Measurements from ENCODE around the gene MCUB. TPM values are rescaled to one million over a fixed set of nuclear protein-coding genes. Genes with fewer than 3 reads are reported as not detected.

MCUB gene
- total RNA-seq, 1 experiment from 2014 or later: 18.6 TPM

DNA sequence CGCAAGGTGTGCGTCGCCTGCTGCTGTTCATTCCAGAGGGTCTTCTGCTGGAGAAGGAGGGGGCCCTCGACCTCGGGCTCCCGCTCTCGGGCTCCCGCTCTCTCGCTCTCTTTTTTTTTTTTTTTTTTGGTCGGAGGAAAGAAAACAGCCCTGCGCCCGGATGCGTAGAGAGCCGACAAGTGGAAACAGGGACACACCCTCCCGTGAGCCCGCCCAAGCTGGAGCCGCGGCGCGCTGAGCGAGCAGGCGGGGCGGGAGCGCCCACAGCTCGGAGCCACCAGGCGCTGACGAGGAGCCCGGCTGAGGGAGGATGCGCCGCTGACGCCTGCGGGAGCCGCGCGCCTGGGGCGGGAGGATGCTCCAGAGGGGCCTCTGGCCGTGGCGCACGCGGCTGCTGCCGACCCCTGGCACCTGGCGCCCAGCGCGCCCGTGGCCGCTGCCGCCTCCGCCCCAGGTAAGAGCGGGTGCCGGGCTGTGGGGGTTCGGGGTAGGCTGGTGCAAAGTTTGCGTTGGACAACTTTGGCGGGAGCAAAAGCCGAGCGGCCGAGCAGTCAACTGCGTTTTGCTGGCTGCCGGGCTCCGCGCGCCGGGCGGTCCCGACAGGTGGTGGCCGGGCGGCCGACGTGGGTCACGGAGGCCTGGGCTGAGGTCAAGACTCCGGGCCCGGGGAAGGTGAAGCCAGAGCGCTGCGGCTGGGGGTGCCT is at the start of gene MCUB (continued):
- no peak for TF ChIP-seq ELF1 (IDR thresholded peaks at IDR 0.05; ENCODE audit: borderline replicate concordance, low read depth)

DNA sequence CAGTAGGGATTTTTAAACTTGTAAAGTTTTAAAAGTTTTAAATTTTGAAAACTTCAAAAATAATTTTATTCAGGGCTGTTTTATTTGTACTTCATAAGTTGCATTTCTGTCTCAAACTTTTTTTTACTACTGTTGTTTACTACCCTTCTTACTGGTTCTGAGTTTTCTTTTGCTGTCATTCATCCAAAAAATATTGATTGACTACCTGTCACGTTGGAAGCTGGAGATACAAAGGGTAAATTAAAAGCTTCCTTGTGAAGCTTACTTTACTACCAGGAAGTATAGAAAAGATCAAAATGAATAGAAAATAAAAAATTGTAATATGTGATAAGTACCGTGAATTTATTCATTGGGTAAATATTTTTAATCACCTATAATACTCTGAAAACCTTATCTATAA is 49.4 kb upstream of the MCUB start:
- intact Hi-C loops (cut with micrococcal nuclease): no loop called here
- H3K36me3 ChIP-seq (ENCODE audit: control insufficient read depth in 1 of 2, insufficient read depth in 2 of 2, low read length in 2 of 2): peaks cover under 1 to 15% of the 10 kb centered on the region in 2 experiments; a peak in 2 of 4 replicates
- DNase-seq (ENCODE audit: low read depth, low spot score): no peak
- no peaks in the 10 kb centered on the region for H3K9me3 ChIP-seq (ENCODE audit: control insufficient read depth in 1 of 2, insufficient read depth in 1 of 2, low read depth in 1 of 2, low read length in 2 of 2)
- H3K79me2 ChIP-seq (ENCODE audit: insufficient read depth, low read length): no peaks in the 10 kb centered on the region
- no peak overlapping the region for H3K4me2 ChIP-seq (ENCODE audit: low read length)
- no peak overlapping the region for H3K27ac ChIP-seq (ENCODE audit: low read depth, low read length)
- BruUV-seq (replicated peaks): TSS peak; percentile 13
- ChIA-PET RAD21 (ENCODE audit: low non-redundant PET in 1 of 2, low total read pairs in 2 of 2, uncharacterized antibody in 2 of 2, unreplicated experiment in 2 of 2) (no interaction called here), POLR2A (no interaction called here), CTCF (no interaction called here)
- no peaks in the 10 kb centered on the region for H3K4me1 ChIP-seq (ENCODE audit: control insufficient read depth in 1 of 2, insufficient read depth in 2 of 2, low read length in 2 of 2)
- H3K9ac ChIP-seq (ENCODE audit: low read length): no peak overlapping the region
- no peaks in the 10 kb centered on the region for H4K20me1 ChIP-seq (ENCODE audit: insufficient read depth)
- no peak overlapping the region for H3K4me3 ChIP-seq (replicated peaks in 1 of 2; ENCODE audit: low read depth in 1 of 2, low read length in 2 of 2)
- ATAC-seq: no peak
- no peak overlapping the region for H2AFZ ChIP-seq (ENCODE audit: low read depth, low read length, poor library complexity, severe bottlenecking)
- TF ChIP-seq TCF7L2 (IDR thresholded peaks at IDR 0.05; ENCODE audit: borderline replicate concordance, extremely low read depth, insufficient read depth, insufficient read length): no peak
- TF ChIP-seq EGR1 (IDR thresholded peaks at IDR 0.05; ENCODE audit: low read depth): no peak
- TF ChIP-seq EZH2phosphoT487 (IDR thresholded peaks at IDR 0.05; ENCODE audit: borderline replicate concordance): no peak
- TF ChIP-seq, protein P1, sequence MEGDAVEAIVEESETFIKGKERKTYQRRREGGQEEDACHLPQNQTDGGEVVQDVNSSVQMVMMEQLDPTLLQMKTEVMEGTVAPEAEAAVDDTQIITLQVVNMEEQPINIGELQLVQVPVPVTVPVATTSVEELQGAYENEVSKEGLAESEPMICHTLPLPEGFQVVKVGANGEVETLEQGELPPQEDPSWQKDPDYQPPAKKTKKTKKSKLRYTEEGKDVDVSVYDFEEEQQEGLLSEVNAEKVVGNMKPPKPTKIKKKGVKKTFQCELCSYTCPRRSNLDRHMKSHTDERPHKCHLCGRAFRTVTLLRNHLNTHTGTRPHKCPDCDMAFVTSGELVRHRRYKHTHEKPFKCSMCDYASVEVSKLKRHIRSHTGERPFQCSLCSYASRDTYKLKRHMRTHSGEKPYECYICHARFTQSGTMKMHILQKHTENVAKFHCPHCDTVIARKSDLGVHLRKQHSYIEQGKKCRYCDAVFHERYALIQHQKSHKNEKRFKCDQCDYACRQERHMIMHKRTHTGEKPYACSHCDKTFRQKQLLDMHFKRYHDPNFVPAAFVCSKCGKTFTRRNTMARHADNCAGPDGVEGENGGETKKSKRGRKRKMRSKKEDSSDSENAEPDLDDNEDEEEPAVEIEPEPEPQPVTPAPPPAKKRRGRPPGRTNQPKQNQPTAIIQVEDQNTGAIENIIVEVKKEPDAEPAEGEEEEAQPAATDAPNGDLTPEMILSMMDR (IDR thresholded peaks at IDR 0.05 in 2 of 3, conservative IDR thresholded peaks at IDR 0.05 in 1 of 3; ENCODE audit: borderline replicate concordance in 1 of 3, insufficient read depth in 1 of 3, low read depth in 2 of 3, low read length in 2 of 3): no peak
- TF ChIP-seq POLR2A (IDR thresholded peaks at IDR 0.05; ENCODE audit: borderline replicate concordance, extremely low read depth, insufficient read depth, insufficient read length): no peak
- TF ChIP-seq CEBPB (IDR thresholded peaks at IDR 0.05; ENCODE audit: low read depth): no peak
- no peak for TF ChIP-seq YY1 (IDR thresholded peaks at IDR 0.05; ENCODE audit: extremely low read depth, insufficient replicate concordance, low read depth, low read length)
- no peaks in the 10 kb centered on the region for H3K27me3 ChIP-seq (ENCODE audit: insufficient read depth, low read length)
- H3K9me2 ChIP-seq (ENCODE audit: insufficient read depth): no peaks in the 10 kb centered on the region
